ENCODE data around the gene BSG.
"Not testable (repeated sequence)": the region's sequence is repeated elsewhere in the genome, so short reads cannot be mapped to it uniquely, and the experiment has no call there.

The BSG gene

DNA sequence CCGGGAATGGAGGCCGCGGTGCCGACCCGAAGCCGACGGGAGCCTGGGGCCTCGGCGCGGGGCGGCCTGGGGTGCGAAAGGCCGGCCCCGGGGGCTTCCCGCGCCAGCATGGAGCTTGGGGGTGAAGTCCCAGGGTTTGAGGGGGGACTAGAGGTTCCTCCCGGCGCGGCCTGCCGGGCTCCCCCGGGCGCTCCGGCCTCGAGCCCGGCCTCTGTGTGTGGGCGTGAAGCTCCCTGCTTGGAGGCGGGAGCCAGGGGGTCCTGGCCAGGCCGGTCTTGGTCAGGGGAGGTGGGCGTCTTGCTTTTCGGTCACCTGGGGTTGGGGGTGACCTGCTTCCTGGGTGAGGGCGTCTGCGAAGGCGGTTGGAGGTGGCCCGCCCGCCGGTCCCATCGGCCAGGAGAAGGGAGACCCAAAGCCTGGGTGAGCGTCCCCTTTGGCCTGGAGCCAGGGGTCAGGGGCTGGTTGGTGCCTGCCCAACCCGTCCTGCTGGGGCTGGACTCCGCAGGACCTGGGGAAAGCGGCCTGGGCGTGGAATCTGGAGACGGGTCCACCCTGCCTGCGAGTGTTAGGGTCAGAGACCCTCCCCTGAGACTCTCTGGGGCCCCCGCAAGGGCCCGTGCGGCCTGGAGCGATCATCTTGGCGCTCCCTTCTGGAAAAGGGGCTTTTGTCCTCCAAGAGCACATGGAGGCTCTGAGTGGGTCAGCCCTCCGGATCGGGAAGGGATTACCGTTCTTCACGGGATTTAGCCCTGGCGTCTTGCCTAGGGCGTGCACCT lies 535 bp downstream of the BSG start:
- no peak for DNase-seq (ENCODE audit: low read depth, low spot score)

DNA sequence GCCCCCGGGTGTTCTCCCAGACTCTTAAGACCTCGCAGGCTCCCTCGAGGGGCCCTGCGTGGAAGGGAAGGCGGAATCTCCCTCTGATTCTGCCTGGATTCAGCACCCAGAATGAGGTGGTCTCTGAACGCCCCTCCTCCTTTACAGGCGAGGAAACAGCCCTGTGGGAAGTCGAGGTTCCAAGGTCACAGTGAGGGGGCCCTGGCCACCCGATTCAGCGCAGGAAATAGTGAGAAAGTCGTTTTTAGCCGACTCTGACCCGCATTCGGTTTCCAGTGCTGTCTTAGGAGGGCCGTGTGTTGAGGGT lies 1.1 kb downstream of the BSG start:
- no peak for DNase-seq (ENCODE audit: low read depth, low spot score)

DNA sequence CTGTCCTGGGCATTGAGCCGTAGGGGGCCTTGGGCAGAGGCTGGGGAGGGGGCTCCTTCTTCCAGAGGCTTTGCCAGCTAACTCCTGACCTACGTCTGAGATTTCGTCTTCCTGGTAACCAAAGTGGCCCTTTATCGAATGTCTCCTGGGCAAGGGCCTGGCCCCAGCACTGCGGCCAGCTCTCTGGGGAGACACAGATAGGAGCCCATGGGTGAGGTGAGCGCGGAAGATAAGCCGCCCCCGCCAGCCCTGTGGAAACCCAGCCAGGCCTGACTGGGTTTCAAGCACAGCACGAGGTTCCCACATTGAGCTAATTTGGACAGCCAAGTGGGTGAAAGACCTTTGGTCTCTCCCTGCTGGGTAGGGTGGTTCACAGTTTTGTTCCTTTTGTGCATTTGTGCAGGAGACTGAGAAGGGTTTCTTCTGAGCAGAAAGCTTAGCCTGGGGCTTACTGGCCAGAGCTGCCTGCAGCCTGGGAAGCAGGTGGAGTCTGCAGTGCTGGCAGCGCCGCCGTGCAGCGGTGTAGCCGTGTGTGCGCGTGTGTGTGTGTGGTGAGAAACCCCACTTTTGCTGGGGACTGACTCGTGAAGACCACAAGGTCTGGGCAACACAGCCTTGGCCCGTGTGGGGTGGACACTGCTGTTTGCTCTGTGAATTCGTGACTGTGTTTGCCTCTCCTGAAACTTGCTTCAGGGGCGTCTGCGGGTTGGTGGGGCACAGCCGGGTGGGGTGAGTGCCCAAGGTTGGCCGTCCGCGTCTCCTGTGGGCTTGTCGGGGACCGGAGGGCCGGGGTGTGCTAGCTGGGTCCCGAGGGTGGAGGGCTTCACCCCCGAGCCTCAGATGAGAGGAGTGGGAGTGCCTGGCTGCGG lies 2.5 kb downstream of the BSG start:
- no peak for DNase-seq (ENCODE audit: low read depth, low spot score)

DNA sequence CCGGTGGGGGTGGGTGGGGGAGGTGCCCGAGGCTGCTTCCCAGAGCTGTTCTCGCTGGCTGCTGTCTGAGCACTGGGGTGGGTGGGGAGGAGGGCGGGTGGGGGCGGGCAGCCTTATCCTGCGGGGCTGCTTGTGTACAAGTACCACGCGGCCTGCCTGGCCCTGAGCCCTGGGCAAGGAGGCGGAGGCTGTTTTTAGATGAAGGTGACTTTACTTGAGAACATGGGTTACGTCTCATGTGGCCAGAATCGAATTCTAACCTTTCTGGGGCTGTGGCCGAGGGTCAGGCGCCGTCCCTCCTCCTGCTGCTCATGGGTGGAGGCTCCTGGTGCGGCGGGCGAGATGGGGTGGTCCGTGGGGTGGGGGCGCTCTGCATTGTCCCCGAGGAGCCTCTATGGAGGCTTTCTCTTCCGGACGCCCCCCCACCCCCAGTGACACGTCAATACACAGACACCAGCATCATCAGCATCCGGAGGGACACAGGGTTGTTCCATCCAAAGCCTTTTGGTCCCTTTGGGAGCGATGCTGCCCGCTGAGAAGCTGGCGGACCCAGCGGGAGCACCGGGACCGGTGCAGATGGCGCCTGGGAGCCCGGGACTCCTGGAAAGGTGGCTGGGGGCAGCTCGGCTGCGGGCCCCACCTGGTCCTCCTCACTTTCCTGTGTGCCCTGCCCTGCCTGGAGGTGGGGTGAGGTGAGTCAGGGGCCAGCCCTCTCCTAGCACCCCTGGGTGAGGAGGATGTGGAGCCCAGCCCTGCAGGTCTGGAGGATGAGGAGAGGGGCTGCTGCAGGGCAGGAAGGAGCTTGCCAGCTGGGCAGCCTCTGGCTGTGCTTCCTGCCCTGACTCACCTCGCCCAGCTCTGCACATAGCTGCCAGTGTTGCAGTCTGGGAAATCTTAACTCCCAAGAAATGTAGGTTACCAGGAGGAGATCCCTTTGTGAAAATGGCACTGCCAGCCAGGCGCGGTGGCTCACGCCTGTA lies 3.4 kb downstream of the BSG start:
- no peak for DNase-seq (ENCODE audit: low read depth, low spot score)

DNA sequence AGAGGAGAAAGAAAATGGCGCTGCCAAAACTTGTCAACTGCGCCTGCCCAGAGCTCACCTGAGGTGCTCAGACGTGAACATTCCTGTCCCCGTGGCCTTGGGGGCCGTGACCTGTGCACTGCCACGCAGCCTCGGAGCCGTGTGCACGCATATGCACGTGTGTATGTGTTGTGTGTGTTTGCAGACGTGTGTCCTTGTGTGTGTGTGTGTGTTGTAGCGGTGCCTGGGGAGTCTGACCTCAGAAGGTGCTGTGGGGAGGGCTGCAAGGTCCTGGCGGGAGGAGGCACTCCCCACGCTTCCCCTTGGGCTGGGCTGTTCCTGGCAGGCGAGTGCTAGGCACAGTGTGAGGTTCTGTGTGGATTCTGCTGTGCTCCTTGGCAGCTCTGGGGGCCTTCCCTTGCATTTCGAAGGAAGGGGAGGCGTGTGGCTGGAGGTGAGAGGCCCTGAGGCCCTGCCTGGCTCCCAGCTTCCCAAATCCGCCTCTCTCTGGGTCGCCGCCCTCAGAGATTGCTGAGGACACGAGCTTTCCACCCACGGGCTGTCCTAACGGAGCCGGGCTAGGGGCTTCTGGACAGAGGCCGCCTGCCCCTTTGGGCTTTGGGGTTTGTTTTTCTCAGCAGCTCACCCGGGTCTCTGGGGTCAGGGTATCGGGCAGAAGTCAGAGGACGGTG lies 4.5 kb downstream of the BSG start:
- no peak for DNase-seq (ENCODE audit: low read depth, low spot score)

DNA sequence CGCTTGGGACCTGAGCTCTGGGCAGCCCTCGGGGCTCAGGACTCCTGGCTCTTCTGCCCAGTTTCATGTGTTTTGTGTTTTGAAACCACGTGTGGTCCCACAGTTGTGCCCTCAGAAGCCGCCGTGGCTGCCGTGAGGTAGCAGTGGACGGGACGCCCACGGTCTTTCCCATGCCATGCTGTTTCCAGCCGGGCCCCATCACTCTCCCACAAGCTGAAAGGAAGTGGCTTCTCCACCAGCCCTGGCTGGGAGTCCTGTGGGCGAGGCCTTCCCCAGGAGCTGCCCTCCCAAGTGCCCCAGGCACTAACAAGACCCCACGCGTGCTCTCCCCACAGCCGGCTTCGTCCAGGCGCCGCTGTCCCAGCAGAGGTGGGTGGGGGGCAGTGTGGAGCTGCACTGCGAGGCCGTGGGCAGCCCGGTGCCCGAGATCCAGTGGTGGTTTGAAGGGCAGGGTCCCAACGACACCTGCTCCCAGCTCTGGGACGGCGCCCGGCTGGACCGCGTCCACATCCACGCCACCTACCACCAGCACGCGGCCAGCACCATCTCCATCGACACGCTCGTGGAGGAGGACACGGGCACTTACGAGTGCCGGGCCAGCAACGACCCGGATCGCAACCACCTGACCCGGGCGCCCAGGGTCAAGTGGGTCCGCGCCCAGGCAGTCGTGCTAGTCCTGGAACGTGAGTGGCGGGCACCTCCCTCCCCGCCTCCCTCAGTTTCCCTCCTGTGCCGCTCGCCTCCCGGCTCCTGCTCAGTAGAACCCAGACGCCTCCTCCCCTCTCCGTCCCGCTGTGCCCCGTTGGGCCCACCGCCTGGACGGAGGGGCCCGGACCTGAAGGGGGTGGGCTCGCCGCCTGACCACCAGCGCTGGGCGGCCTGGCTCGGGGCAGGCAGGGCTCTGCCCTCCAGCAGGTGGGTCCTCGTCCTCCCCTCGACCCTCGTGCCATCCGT lies 5.3 kb downstream of the BSG start:
- no peak for DNase-seq (ENCODE audit: low read depth, low spot score)

DNA sequence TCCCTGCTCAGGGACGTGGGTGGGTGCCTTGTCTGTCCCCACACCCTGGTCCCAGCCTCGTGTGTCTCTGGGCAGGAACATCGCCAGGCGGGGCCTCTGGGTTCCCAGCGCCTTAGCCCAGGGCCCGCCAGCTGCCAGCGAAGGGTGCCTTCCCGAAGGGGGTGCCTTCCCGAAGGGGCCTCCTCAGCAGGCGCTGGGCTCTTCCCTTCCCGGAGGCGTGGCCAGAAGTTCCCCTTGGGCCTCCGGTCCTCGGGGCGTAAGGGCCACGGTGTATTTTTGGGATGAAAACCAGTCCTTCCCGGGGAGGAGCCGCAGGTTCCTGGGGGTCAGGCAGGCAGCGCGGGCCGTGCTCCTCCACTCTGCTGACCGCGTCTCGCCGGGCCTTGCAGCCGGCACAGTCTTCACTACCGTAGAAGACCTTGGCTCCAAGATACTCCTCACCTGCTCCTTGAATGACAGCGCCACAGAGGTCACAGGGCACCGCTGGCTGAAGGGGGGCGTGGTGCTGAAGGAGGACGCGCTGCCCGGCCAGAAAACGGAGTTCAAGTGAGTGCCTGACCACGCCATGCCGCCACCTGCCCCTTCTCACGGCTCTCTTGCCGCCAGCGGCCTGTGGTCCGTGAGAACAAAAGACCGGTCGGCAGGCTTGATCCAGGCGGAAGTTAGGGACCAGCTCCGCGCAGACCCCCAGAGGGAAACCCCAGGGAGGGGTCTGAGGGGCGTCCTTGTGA lies 6.9 kb downstream of the BSG start:
- no peak for DNase-seq (ENCODE audit: low read depth, low spot score)

DNA sequence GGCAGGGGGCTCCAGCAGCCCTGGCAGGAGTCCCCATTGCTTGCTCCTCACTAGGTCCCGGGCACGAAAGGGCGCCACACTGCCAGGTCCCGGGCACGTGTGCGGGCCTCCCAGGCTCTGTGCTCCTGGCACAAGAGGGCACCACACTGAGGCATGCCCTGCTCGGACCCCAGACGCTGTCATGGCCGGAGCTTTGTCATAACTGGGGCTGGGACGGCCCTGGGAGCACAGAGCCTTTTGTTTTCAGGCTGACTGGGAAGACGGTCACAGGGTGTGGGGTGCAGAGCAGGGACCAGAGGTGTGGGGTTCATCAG lies 7.4 kb downstream of the BSG start:
- no peak for DNase-seq (ENCODE audit: low read depth, low spot score)

DNA sequence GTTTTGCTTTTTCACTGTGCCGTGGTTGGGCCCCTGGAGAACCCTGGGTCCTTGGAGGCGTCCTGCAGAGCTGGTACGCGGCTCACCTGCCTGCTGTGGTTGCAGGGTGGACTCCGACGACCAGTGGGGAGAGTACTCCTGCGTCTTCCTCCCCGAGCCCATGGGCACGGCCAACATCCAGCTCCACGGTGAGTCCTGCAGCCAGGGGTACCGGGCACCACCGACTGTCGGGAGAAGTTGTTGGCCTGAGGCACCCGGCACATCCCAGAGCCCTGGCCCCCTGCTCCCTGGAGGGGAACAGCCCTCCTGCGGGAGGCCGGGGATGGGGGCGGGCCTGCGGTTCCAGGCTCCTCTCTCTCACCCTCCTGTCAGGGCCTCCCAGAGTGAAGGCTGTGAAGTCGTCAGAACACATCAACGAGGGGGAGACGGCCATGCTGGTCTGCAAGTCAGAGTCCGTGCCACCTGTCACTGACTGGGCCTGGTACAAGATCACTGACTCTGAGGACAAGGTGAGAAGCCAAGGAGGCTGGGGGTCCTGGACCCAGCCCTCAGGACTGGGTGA lies 8.0 kb downstream of the BSG start:
- no peak for DNase-seq (ENCODE audit: low read depth, low spot score)

DNA sequence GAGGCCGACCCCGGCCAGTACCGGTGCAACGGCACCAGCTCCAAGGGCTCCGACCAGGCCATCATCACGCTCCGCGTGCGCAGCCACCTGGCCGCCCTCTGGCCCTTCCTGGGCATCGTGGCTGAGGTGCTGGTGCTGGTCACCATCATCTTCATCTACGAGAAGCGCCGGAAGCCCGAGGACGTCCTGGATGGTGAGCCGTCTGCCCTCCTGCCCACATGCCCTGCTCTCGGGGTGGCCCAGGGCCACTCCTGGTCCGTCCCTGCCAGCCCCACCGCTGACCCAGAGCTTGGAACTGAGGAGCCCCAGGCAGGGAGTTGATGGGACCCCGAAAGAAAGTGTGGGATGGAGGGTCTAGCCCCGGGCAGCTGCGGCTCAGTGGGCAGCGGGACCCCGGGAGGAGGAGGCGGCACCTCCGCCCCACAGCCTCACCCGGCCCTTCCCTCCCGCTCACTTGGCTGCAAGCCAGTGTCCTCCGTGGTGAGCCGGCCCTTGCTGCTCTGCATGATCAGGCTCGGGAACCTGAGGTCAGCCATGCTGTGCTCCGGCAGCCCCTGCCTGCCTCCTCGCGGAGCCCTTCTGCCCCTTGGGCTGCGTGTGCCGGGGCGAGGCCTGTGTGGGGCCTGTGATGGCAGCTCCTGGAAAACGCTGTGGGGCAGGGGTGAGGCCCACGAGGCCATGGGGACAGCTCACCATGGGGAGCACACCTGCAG lies 9.2 kb downstream of the BSG start:
- DNase-seq (ENCODE audit: low read depth, low spot score), result no peak

DNA sequence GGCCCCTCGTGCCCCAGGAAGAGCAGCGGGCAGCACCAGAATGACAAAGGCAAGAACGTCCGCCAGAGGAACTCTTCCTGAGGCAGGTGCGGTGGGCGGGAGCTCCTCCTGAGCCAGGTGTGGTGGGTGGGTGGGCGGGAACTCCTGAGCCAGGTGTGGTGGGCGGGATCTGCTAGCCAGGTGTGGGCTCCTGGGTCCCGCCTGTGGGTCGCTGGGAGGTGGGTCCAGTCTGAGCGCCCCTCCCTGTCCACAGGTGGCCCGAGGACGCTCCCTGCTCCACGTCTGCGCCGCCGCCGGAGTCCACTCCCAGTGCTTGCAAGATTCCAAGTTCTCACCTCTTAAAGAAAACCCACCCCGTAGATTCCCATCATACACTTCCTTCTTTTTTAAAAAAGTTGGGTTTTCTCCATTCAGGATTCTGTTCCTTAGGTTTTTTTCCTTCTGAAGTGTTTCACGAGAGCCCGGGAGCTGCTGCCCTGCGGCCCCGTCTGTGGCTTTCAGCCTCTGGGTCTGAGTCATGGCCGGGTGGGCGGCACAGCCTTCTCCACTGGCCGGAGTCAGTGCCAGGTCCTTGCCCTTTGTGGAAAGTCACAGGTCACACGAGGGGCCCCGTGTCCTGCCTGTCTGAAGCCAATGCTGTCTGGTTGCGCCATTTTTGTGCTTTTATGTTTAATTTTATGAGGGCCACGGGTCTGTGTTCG lies 10.3 kb downstream of the BSG start:
- no peak for DNase-seq (ENCODE audit: low read depth, low spot score)

DNA sequence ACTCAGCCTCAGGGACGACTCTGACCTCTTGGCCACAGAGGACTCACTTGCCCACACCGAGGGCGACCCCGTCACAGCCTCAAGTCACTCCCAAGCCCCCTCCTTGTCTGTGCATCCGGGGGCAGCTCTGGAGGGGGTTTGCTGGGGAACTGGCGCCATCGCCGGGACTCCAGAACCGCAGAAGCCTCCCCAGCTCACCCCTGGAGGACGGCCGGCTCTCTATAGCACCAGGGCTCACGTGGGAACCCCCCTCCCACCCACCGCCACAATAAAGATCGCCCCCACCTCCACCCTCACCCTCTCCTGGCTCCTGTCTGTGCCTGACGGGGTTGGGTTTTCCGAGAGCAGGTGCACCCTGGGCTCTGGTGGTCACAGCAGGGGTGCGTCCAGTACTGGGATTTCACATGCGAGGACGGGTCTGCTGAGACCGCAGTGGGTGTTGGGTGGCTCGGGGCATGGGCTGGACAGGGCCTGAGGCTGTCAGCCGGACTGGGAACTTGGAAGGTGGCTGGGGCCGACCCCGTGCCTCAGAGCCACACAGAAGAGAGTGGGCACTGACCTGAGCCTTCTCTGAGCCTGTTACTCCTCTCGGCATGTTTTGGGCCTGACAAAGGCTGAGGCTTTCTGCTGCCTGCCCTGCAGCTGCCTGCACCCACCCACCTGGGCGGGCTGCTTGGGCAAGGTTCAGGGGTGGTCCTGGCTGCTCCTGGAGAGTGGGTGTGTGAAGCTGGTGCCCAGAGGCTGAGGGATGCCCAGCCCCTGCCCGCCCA lies 11.0 kb downstream of the BSG start:
- no peak for DNase-seq (ENCODE audit: low read depth, low spot score)

DNA sequence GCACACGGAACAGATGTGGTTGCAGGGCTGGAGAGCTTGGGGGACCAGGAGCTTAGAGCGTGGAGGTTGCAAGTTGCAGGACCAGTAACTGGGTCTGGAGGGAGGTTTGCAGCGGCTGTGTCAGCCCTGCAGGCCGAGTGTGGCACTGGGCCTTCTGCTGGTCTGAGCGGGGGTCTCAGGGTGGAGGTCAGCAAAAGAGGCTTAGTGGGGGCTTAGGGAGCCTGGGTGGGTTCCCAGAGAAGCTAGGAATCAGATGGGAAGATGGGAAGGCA lies 11.5 kb downstream of the BSG start:
- no peak for DNase-seq (ENCODE audit: low read depth, low spot score)

DNA sequence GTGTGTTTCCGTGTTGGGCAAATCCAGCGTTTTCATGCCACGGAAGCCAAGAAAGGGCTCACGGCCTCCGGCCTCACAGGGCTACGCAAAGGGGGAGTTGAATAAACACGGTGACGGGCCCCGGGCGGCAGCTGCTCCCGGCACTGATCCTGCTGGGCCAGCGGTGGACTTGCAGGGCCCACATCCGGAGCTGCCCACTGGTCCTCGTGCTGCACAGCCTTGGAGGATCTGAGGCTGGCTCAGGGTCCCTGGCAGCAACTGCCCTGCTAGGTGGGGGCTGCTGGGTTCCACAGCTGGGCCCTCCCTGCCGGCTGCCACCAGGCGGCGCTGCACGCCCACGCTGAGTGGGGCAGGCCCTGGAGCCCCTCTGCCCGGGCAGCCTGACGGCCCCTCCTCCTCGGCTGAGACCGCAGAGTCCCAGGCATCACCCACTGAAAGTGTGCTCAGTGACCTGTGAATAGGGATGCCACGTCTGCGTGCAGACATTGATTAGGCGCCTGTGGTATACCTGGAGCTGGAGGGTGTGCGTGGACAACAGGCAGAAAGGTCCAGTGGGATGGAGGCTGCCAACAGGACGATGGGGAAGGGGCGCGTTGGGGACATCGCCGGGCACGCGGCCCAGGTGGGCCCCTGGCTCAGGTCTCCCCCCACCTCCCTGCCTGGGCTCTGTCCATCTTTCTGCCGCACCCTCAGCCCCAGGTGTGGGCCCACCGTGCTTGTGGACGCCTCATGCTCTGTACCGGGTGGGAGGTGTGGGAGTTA lies 12.0 kb downstream of the BSG start:
- DNase-seq (ENCODE audit: low read depth, low spot score), result no peak

DNA sequence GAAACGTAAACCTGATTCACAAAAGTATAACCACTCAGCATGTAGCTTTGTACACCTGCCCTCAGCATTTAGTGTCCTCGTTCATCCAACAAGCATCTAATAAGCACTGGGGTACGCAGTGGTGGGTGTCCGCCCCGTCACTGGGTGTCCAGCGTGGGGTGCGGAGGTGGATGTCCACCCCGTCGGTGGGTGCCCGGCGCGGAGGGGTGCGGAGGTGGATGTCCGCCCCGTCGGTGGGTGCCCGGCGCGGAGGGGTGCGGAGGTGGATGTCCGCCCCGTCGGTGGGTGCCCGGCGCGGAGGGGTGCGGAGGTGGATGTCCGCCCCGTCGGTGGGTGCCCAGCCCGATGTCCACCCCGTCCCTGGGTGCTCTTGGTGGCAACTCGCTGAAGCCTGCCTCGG lies 12.8 kb downstream of the BSG start:
- DNase-seq (ENCODE audit: low read depth, low spot score), result not testable (repeated sequence)

DNA sequence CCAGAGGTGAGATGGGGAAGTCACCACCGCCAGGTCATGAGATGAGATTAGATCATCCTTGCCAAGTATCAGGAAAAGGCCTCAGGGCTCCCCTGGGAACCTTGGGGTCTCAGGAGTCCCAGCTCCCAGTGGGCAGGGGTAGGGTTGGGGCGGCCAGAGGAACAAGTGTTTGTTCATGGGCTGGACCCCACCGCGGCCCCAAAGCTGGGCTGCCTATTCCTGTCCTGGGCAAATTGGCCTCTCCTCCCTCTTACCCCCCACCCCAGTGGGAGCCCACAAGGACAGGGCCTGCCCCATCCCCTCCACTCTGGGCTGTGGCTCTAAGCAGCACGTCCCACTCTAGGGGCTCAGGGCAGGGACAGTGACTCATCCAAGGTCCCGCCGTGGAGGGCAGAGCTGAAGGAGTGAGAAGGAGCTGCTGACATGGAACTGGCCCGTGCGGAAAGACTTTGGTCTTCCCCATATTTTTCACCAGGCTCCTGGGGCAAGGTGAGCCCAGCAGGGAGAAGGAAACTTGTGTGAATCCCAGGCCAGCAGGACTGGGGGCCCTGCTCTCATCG lies 13.2 kb downstream of the BSG start:
- DNase-seq (ENCODE audit: low read depth, low spot score), result no peak

Measured in smooth muscle cell of the brain vasculature (primary cell).